22Rv1 (cell line): ENCODE results near the gene PLEKHA8.

Experiments used
- ZFX ChIP-seq: fragments of 450-650 bp; IDR thresholded peaks from 2 replicates; pipeline ENCODE4 v1.6.1; 2017; ENCODE audit warnings: antibody characterized with exemption, borderline replicate concordance
- TF ChIP-seq, protein P1 (sequence below): fragments of 450-650 bp; IDR thresholded peaks from 2 replicates; pipeline ENCODE4 v1.5.1; 2017; ENCODE audit warnings: mild to moderate bottlenecking

DNA sequence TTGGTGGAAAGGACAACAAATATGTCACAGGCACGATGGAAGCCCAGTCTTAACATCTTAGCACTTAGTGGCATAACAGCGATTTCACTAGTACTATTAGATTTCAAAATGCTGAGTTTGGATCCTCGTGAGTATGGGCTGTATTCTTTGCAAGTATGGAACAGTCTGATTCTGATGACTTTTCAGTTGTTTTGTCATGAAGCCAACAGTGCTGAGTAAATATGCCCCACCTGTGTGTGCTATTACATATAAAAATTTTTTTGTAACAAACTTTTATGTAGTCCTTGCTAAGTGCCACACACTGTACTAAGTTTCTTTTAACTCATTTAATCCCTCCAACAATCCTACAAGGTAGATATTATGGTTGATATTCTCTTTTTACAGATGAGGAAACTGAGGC lies 137.4 kb downstream of the PLEKHA8 start:
- TF ChIP-seq, protein P1, sequence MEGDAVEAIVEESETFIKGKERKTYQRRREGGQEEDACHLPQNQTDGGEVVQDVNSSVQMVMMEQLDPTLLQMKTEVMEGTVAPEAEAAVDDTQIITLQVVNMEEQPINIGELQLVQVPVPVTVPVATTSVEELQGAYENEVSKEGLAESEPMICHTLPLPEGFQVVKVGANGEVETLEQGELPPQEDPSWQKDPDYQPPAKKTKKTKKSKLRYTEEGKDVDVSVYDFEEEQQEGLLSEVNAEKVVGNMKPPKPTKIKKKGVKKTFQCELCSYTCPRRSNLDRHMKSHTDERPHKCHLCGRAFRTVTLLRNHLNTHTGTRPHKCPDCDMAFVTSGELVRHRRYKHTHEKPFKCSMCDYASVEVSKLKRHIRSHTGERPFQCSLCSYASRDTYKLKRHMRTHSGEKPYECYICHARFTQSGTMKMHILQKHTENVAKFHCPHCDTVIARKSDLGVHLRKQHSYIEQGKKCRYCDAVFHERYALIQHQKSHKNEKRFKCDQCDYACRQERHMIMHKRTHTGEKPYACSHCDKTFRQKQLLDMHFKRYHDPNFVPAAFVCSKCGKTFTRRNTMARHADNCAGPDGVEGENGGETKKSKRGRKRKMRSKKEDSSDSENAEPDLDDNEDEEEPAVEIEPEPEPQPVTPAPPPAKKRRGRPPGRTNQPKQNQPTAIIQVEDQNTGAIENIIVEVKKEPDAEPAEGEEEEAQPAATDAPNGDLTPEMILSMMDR = no peak
- TF ChIP-seq ZFX = no peak
